ENCODE data around the gene TNFRSF12A.

GRCh38 chr16:2985893-2986355 lies 34.2 kb upstream of the TNFRSF12A start:
- TF ChIP-seq ZNF121 (CRISPR knock-in tag; IDR thresholded peaks at IDR 0.05) (no peak), ZNF264 (CRISPR knock-in tag; IDR thresholded peaks at IDR 0.05) (no peak), DPF2 (CRISPR knock-in tag; IDR thresholded peaks at IDR 0.05; ENCODE audit: borderline replicate concordance, low read depth) (no peak), JUN (CRISPR knock-in tag; IDR thresholded peaks at IDR 0.05) (no peak), CTCF (CRISPR knock-in tag; IDR thresholded peaks at IDR 0.05) (no peak), TBL1XR1 (IDR thresholded peaks at IDR 0.05; ENCODE audit: borderline replicate concordance, low read length, partially characterized antibody) (no peak), AFF4 (CRISPR knock-in tag; IDR thresholded peaks at IDR 0.05) (no peak), ZBTB46 (CRISPR knock-in tag; IDR thresholded peaks at IDR 0.05; ENCODE audit: borderline replicate concordance) (no peak), KDM3A (CRISPR knock-in tag; IDR thresholded peaks at IDR 0.05; ENCODE audit: low read depth) (no peak), CHCHD3 (CRISPR knock-in tag; IDR thresholded peaks at IDR 0.05) (no peak), ZFP90 (CRISPR knock-in tag; IDR thresholded peaks at IDR 0.05; ENCODE audit: borderline replicate concordance) (no peak), NR2C2 (CRISPR knock-in tag; IDR thresholded peaks at IDR 0.05; ENCODE audit: borderline replicate concordance) (no peak), TRIM24 (CRISPR knock-in tag; IDR thresholded peaks at IDR 0.05) (no peak), ZNF33B (CRISPR knock-in tag; IDR thresholded peaks at IDR 0.05) (no peak)

Data from HepG2 (cell line).